ENCODE results near the gene ZNF174.

The ZNF174 gene

GRCh38 chr16:3400779-3401688 lies at the start of gene ZNF174, which contains the start of gene ZSCAN32:
ZNF174 (plus strand) TSS chr16:3401215; CDS start chr16:3402005, 790 bp downstream.
ZSCAN32 (minus strand) TSS chr16:3401004; CDS start chr16:3397557, 3,447 bp downstream.
- DNase-seq = peak; percentile 95 to 98 (median 97)

DNA sequence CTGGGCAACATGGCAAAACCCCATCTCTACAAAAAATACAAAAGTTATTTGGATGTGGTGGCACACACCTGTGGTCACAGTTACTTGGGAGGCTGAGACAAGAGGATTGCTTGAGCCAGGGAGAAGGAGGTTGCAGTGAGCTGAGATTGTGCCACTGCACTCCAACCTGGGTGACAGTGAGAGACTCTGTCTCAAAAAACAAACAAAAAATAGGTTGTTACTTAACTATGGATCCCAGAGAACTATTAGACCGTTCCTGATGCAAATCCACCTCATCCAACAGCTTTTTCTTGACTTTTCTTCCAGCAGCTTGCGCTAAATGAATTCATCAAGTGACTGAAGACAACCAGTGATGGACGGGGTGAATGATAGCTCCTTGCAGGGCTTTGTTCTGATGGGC lies 45.4 kb upstream of the ZNF174 start, which contains the start of gene OR2C1:
Gene OR2C1, plus strand, starts transcription at position 301 of the 400 bp plus-strand sequence. Its CDS starts 52 bp downstream, at position 353.
- no peak for DNase-seq

GRCh38 chr16:3356118-3356517 lies 44.9 kb upstream of the ZNF174 start:
- no peak for DNase-seq

DNA sequence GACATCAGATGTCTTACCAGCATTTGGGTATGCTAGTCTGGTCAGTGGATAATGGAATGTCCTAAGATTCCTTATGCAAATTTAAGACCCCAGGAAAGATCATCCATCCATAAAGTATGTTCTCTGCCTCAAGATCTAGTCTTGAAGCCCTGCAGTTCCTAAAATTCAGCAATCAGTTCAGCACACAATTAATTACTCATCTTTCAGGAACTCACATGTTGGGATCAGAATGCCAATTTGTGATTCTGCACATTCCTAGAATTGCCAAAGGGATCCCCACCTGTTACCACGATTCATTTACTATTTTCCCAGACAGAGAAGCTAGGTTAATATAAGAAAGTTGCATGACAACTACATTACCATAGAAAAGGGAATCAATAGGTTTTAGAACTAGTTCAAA lies 42.1 kb upstream of the ZNF174 start:
- DNase-seq = no peak

- DNase-seq = no peak
Measured at GRCh38 chr16:3362931-3363330, 38.1 kb upstream of the ZNF174 start.

DNA sequence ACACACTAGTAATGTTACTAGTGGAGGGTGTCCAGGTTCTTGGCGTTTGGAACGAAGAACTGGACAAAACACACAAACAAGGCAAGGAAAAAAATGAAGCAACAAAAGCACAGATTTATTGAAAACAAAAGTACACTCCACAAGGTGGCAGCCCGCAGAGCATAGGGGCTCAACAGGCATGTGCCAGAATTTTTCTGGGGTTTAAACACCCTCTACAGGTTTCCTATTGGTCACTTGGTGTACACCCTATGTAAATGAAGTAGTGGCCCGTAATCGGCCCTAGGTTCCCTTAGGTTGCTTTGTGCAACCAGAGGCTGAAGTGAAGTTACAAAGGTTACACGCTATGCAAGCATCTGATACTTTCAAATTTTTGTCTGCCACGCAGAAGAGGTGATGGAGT lies 37.2 kb upstream of the ZNF174 start:
- no peak for DNase-seq

DNA sequence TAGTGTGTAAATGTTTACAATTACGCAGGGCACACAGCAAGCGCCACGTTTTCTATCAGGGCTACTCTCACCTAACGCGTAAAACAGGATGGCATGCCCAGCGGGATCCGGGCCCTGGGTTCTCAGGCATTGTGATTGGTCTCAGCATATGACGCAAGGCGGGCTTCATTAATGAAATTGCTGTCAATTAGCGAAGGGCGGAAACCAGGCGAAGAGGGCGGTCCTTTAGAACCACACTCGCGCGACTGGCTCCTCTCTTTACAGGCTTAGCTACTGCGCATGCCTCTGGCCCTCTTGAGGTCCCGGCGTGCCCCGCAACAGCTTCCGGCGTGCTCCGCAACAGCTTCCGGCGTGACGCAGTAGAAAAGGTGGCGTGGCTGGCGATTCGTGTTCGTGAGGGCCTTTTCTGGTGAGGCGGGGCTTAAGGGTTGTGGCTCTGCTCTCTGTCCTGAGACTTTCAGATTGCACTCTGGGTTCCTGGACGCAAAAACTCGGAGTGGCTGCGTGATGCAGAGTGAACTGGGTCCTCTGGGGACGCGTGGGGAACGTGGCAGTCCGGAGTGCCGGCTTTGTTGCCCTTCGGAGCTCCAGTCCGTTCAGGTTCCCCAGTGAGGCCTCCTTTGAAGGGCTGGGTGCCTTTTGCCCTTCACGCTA lies 36.1 kb upstream of the ZNF174 start:
- peak; percentile 62 to 90 (median 86) for DNase-seq

GRCh38 chr16:3369073-3369472 lies 31.9 kb upstream of the ZNF174 start:
- DNase-seq = no peak

GRCh38 chr16:3375680-3376079 lies 25.3 kb upstream of the ZNF174 start:
- DNase-seq = no peak

DNA sequence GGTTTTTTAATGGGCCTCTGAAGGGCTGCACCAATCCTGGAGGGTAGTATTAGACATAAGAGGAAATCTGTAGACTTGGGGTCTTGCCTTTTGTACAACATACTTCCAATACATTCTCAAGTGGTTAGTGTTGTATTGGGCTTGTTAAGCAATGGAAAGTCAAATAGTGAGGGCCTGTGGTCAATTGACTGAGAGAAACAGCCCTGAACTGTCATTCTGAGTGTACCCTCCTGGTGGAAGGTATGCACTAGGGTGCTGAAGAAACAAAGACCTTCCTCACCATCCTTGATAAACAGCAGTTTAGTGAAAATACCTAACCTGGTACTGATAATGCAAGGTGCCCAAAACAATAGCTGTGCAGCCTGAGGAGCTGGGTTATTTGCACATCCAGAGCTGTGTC lies 23.1 kb upstream of the ZNF174 start:
- no peak for DNase-seq

DNA sequence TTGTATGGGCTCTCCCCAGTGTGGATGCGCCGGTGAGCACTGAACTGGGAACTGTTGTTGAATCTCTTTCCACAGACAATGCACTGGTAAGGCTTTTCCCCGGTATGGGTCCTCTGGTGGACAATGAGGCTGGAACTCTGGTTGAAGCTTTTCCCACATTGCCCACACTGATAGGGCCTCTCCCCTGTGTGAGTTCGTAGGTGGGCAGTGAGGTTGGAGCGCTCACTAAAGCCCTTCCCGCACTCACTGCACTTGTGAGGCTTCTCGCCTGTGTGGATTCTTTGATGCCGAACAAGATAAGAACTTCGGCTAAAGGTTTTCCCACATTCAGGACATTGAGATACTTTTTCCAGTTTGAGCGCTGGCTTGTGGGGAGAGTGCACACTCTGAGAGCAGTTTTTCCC lies 18.0 kb upstream of the ZNF174 start:
- peak in 1 of 6 experiments; percentile 12 for DNase-seq

GRCh38 chr16:3388325-3388724 lies 12.7 kb upstream of the ZNF174 start:
- no peak for DNase-seq

DNA sequence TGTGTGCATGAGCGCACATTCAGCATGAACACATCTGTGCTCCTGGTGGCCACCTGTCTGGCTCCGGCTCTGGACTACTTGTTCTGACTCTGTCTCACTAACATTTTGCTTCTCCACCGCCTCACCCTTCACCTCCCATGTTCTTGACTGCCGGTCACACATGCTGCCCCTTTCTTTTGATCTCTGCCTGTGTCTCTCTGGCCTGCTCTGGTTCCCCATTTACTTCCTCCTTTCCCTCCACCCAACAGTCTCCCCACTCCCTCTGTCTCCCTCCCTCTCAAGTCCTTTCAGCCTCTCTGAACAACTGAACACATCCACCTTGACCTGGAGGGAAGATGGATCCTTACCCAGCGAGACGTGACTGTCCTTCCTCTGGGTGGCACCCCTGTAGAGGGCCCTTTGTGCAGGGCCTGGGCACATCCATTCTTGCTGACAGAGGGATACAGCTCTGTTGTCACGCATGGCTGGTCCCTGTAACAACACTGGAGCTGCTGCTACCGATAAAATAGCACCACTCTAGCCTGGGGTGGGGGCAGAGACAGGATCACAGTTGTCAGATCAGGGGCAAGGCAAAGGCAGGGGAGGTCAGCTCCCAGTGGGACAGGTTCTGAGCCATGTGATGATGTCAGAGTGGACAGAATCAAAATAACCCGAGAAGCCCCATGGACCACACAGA lies 11.2 kb upstream of the ZNF174 start:
- DNase-seq = no peak

DNA sequence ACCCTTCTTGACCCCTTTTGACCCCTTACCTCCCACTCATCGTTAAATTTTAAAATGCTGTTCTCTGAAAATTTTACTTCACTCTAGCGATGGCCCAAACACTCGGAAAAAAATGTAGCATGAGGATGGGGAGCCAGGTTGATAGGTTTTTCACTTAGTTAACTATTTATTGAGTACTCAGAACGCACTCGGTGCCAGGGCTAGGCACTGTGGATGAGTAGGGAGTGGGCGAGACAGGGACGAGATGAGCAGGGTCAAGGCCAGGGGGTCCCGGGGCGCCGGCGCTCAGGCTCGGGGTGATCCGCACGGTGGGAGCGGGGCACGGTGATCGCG lies 603 bp upstream of the ZNF174 start:
- no peak for DNase-seq

DNA sequence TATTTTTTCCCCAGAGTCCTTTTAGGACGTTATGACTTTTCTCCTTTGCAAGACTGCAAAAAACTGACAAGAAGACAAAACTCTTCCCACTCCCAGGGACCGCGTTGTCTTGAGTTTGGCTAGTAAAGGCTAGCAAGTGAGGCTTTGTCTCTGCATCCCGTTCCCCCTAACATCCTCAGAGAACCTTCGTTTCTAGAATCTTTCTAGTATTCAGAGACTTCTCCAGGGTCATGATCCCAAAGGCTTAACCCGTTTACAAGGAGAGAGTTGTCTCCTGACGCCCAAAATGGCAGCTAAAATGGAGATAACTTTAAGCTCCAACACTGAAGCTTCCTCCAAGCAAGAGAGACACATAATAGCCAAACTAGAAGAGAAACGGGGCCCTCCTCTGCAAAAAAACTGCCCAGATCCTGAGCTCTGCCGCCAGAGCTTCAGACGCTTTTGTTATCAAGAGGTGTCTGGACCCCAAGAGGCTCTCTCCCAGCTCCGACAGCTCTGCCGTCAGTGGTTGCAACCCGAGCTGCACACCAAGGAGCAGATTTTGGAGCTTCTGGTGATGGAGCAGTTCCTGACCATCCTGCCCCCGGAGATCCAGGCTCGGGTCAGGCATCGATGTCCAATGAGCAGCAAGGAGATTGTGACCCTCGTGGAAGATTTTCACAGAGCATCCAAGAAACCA lies 843 bp downstream of the ZNF174 start:
- no peak for DNase-seq

DNA sequence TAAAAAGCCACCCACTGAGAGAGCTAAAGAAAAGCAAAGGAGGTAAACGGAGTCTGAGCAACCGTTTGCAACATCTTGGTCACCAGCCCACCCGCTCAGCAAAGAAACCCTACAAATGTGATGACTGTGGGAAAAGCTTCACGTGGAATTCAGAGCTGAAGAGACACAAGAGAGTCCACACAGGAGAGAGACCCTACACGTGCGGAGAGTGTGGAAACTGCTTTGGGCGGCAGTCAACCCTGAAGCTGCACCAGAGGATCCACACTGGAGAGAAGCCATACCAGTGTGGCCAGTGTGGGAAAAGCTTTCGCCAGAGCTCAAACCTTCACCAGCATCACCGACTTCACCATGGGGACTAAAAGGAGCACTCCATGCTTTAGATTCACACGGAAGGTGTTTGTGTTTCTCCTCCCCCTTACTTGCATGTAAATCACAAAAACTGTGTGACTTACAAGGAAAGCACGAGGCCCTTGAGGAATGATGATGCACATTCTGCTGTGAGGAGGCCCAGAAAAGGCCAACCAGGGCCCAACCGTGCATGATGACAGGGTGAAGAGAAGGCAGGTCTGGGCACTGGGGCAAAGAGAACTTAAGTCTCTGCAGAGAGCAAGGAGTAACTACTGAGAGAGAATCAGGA lies 7.7 kb downstream of the ZNF174 start:
- no peak for DNase-seq

GRCh38 chr16:3413730-3414379 lies 12.8 kb downstream of the ZNF174 start:
- no peak for DNase-seq

DNA sequence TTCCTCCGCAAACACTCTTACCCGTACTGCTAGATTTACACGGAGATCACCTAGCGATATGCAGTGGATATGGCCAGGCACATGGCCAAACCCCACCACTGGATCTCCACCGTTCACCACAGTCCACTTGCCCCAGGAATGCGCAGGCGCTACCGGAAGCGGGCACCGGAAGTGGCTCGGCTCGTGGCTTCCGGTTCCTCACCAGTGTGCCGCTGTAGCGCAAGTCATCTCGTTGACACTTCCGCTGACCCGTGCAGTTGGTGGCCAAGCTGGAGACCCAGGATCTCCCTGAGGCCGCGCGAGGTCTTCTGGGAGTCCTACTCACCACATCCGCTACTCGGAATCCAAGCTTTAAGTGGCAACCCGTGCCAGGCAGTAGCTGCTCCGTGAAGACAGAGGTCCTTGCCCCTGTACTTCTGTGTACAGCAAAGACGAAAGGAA lies 30.8 kb downstream of the ZNF174 start:
- DNase-seq = peak in 4 of 6 experiments; percentile 6 to 55 (median 38)

DNA sequence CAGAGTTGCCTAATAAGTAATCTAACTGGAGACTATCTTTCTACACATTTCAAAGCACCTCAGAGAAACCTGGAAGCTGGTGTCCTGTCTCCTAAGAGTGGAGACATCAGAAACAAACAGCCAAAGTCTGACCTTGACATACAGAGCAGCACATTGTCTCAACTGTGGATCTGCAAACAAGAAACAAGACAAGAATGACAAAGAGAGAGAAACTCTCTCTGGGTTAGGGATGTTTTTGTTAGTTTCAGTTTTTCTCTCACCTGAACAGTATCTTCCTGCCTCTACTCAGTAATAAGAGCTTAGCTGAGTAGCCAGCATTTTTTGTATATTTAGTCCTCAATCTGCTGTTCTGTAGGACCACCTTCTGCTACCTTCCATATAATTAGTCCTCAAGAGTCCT lies 33.4 kb downstream of the ZNF174 start:
- no peak for DNase-seq

- DNase-seq = no peak
Measured at GRCh38 chr16:3439637-3440036, 38.6 kb downstream of the ZNF174 start.

Measured in stimulated activated naive CD4-positive, alpha-beta T cell (primary cell).